CD8-positive, alpha-beta memory T cell (primary cell): ENCODE data around the gene SORCS2. TPM values are rescaled to one million over a fixed set of nuclear protein-coding genes. Genes with fewer than 3 reads are reported as not detected.

Experiments used
- CTCF ChIA-PET: fragments of 350-600 bp; sonication (Branson Sonifier 250); formaldehyde crosslinking; loops from one replicate; lab custom pipeline; 2021; ENCODE audit warnings: antibody characterized with exemption; lab: Charles Lee
- POLR2A ChIA-PET: fragments of 350-600 bp; sonication (Branson Sonifier 250); formaldehyde crosslinking; loops from one replicate; lab custom pipeline; 2021; ENCODE audit warnings: antibody characterized with exemption; lab: Charles Lee
- DNase-seq, 5 donors: peaks; one replicate each; pipeline versions ENCODE4 v3.0.0 to v3.0.0-alpha.2; 2020 to 2022; ENCODE audit warnings: mixed read lengths in 1 of 5
- H3K27ac ChIP-seq: one replicate; pipeline ENCODE4 v1.7.0; 2013; ENCODE audit warnings: low read depth, mild to moderate bottlenecking, low read length, moderate library complexity
- H3K27me3 ChIP-seq: 2 replicates; pipeline ENCODE4 v1.7.0; 2013; ENCODE audit warnings: low read length, mild to moderate bottlenecking; ENCODE audit not compliant: insufficient read depth, poor library complexity, severe bottlenecking
- H3K36me3 ChIP-seq: 2 replicates; pipeline ENCODE4 v1.7.0; 2013; ENCODE audit warnings: mild to moderate bottlenecking, low read length, moderate library complexity; ENCODE audit not compliant: insufficient read depth
- H3K4me1 ChIP-seq: 2 replicates; pipeline ENCODE4 v1.7.0; 2013; ENCODE audit warnings: mild to moderate bottlenecking, low read length, moderate library complexity; ENCODE audit not compliant: insufficient read depth
- H3K4me3 ChIP-seq: 2 replicates; pipeline ENCODE4 v1.7.0; 2013; ENCODE audit warnings: mild to moderate bottlenecking, low read length
- H3K9me3 ChIP-seq: 2 replicates; pipeline ENCODE4 v1.7.0; 2013; ENCODE audit warnings: mild to moderate bottlenecking, low read length
- H3K27ac Mint-ChIP-seq, 8 donors: one replicate each; pipeline ENCODE4 v1.8.0; 2020 to 2021; ENCODE audit warnings: mixed read lengths in 8 of 8, mild to moderate bottlenecking in 6 of 8, inconsistent platforms in 3 of 8, moderate library complexity in 3 of 8
- H3K27me3 Mint-ChIP-seq, 2 donors: one replicate each; pipeline ENCODE4 v1.8.0; 2020 to 2021; ENCODE audit warnings: mixed read lengths in 2 of 2, mild to moderate bottlenecking in 1 of 2, moderate library complexity in 1 of 2
- H3K36me3 Mint-ChIP-seq, 3 donors: one replicate each; pipeline ENCODE4 v1.8.0; 2020 to 2021; ENCODE audit warnings: mixed read lengths in 3 of 3, inconsistent platforms in 1 of 3, mild to moderate bottlenecking in 1 of 3
- H3K4me1 Mint-ChIP-seq, 3 donors: one replicate each; pipeline ENCODE4 v1.8.0; 2020 to 2021; ENCODE audit warnings: mixed read lengths in 3 of 3, inconsistent platforms in 1 of 3, mild to moderate bottlenecking in 1 of 3
- H3K4me3 Mint-ChIP-seq, 7 donors: one replicate each; pipeline ENCODE4 v1.8.0; 2020 to 2021; ENCODE audit warnings: mixed read lengths in 7 of 7, mild to moderate bottlenecking in 6 of 7, moderate library complexity in 4 of 7, inconsistent platforms in 2 of 7
- H3K9me3 Mint-ChIP-seq, 5 donors: one replicate each; pipeline ENCODE4 v1.8.0; 2020 to 2022; ENCODE audit warnings: mixed read lengths in 5 of 5, mild to moderate bottlenecking in 3 of 5, moderate library complexity in 2 of 5, inconsistent platforms in 1 of 5
- polyA plus RNA-seq: library from polyadenylated mRNA; unstranded; fragments of 300-500 nt; fragmentation: Illumina TruSeq; gene quantifications from one replicate; pipeline ENCODE4 v1.2.3, GENCODE V29; 2021
- total RNA-seq, 2 experiments: library from RNA; stranded (reverse); gene quantifications; one replicate each; pipeline ENCODE4 v1.2.3, GENCODE V29; 2021

SORCS2 gene
- total and polyA plus RNA-seq, 3 experiments from 2014 or later = not detected

DNA sequence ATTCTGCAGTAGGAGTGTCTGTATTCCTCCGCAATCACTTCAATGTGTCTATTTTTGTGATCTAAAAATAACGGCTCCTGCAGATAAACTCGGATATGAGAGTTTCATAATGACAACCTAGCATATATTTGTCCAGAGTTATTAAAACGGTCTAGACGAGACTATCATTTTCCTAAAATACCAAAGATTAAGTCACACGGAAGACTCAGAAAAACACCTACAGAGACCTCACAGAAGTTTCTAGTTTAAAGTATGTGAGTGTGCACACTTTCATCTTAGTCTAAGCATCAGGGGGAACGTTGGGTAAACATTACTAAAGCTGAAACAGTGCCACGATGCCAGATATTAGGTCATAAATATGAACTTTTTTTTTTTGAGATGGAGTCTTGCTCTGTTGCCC is 590.4 kb downstream of the SORCS2 start:
- Mint-ChIP-seq H3K9me3 (no peaks in the 10 kb centered on the region), H3K4me1 (peaks cover 12 to 32% (median 28%) of the 10 kb centered on the region in 3 donors), H3K4me3 (no peak overlapping the region), H3K27me3 (no peaks in the 10 kb centered on the region), H3K36me3 (peaks cover 0 to 56% (median 8%) of the 10 kb centered on the region in 3 donors), H3K27ac (peak overlapping the region in 2 of 8 donors; percentile 29 to 42)
- Histone ChIP-seq H3K27me3 (no peaks in the 10 kb centered on the region), H3K27ac (no peak overlapping the region), H3K4me3 (no peak overlapping the region), H3K4me1 (peaks cover 16% of the 10 kb centered on the region), H3K9me3 (no peaks in the 10 kb centered on the region), H3K36me3 (no peaks in the 10 kb centered on the region)
- CTCF ChIA-PET = interaction anchor here (1.7 kb wide), 1 partner anchor 11 kb away, joined by 5 read pairs; no protein-coding TSS in a partner anchor
- no peak for DNase-seq
- POLR2A ChIA-PET = no interaction called here

DNA sequence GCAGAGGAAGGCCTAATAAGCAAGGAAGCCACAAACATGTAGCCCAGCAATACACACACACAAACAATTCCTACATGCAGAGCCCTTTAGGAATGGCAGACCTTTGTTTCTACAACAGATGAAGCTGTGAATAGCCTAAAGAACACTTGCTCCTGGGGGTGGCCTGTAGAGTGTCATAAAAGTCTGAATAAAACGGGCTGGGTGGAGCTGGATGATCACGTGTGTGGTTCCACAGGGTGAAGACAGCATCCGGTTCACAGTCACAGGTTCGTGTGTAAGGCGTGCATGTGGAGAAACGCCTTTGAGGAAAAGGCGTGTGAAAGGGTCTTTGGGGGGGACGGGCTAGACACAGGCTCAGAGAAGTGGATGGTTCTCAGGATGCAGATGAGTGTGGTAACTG is 591.2 kb downstream of the SORCS2 start:
- Histone ChIP-seq H3K27me3 (no peaks in the 10 kb centered on the region), H3K9me3 (no peaks in the 10 kb centered on the region), H3K4me3 (no peak overlapping the region), H3K27ac (no peak overlapping the region), H3K36me3 (no peaks in the 10 kb centered on the region), H3K4me1 (peaks cover 16% of the 10 kb centered on the region)
- Mint-ChIP-seq H3K36me3 (peaks cover 0 to 48% (median 8%) of the 10 kb centered on the region in 3 donors), H3K4me3 (no peak overlapping the region), H3K27ac (peak overlapping the region in 2 of 8 donors; percentile 78 to 95), H3K4me1 (peaks cover 10 to 32% (median 28%) of the 10 kb centered on the region in 3 donors), H3K9me3 (no peaks in the 10 kb centered on the region), H3K27me3 (no peaks in the 10 kb centered on the region)
- ChIA-PET POLR2A (no interaction called here), CTCF (interaction anchor here (1.7 kb wide), 1 partner anchor 11 kb away, joined by 5 read pairs; no protein-coding TSS in a partner anchor)
- DNase-seq = no peak

DNA sequence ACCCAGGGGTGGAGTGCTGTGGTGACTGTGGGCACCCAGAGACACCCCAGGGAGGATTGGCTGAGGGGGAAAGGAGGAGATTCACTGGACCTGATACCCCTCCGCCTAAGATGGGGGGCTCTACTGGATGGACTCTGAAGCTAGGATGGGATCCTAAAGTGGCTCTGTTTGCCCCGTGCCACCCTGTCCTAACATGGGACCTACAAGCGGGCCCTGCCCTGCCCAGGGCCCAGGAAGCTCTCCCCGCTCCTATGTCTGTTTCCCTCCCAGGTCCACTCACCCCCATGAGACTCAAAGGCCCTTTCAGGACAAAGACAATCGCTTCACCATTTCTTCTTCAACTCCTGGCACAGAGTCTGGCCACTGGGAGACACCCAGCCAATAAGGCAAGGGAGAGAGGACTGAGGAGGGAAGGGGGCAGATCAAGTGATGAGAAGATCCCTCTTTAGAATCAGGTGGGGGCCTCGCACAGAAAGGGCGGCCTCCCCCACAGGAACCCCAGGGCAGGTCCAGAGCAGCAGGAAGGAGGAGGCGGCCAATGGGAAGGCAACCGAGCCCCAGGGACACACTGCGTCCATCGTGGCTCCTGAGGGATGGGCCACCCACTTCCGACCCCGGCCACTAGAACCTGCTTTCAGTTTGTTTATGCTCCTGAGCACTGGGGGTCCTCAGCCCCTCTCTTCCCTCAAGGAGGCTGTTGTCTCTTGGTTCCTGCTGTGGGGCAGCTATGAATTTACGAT is 592.0 kb downstream of the SORCS2 start:
- no peaks in the 10 kb centered on the region for H3K27me3 Mint-ChIP-seq
- no peak overlapping the region for H3K27ac ChIP-seq
- peaks cover 16% of the 10 kb centered on the region for H3K4me1 ChIP-seq
- no peaks in the 10 kb centered on the region for H3K9me3 Mint-ChIP-seq
- H3K27ac Mint-ChIP-seq = peak overlapping the region in 1 of 8 donors; percentile 29
- H3K27me3 ChIP-seq = no peaks in the 10 kb centered on the region
- H3K36me3 Mint-ChIP-seq = peaks cover 0 to 44% (median 8%) of the 10 kb centered on the region in 3 donors
- no peak overlapping the region for H3K4me3 ChIP-seq
- ChIA-PET CTCF (interaction anchor here (1.2 to 1.7 kb wide), 2 partner anchors 12 to 21 kb away, joined by 3 to 5 read pairs; no protein-coding TSS in a partner anchor), POLR2A (no interaction called here)
- peaks cover 8 to 28% (median 27%) of the 10 kb centered on the region in 3 donors for H3K4me1 Mint-ChIP-seq
- DNase-seq = no peak
- no peaks in the 10 kb centered on the region for H3K36me3 ChIP-seq
- H3K4me3 Mint-ChIP-seq = no peak overlapping the region
- H3K9me3 ChIP-seq = no peaks in the 10 kb centered on the region

DNA sequence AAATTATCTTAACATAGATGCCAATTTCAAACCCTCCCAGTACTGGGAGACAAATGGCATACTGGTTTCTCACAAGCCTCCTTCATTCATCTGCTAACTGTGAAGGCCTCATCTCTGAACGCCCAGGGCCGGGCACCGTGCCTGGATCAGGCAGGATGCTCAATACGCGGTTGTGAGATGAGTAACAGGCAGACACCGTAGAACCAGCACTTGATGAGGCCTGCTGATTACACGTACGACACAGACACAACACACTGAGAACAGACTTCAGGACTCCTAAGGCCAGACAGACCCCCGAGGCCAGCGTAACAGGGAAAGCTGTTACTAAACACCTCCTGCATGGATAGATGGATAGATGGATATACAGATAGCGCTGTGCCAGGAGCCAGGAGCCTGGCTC is 592.7 kb downstream of the SORCS2 start:
- Histone ChIP-seq H3K36me3 (no peaks in the 10 kb centered on the region), H3K4me1 (peaks cover 16% of the 10 kb centered on the region), H3K4me3 (no peak overlapping the region), H3K27me3 (no peaks in the 10 kb centered on the region), H3K9me3 (no peaks in the 10 kb centered on the region), H3K27ac (no peak overlapping the region)
- no peaks in the 10 kb centered on the region for H3K9me3 Mint-ChIP-seq
- ChIA-PET CTCF (interaction anchor here (1.2 kb wide), 1 partner anchor 20 kb away, joined by 3 read pairs; no protein-coding TSS in a partner anchor), POLR2A (no interaction called here)
- peaks cover 8 to 28% (median 27%) of the 10 kb centered on the region in 3 donors for H3K4me1 Mint-ChIP-seq
- no peak overlapping the region for H3K27ac Mint-ChIP-seq
- no peaks in the 10 kb centered on the region for H3K27me3 Mint-ChIP-seq
- DNase-seq = no peak
- H3K36me3 Mint-ChIP-seq = peaks cover 0 to 41% (median 8%) of the 10 kb centered on the region in 3 donors
- no peak overlapping the region for H3K4me3 Mint-ChIP-seq

DNA sequence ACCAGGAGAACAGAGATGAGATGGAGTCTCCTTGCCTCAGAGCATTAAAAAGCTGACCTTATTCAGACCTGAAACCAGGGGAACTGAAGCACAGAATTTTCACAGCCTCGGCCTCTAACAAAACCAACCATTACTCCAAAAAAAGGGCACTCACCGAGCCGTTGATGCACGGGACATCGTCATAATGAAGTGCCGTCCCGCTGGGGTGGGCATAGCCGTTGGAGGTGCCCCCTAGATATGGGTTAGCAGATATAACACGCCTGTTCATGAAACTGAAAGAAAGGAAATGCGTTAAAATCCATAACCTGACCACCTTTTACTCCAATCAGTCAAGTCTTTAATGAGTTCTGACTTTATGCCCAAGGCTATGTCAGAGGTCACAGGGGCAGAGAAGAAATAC is 593.7 kb downstream of the SORCS2 start:
- CTCF ChIA-PET = no interaction called here
- H3K4me3 Mint-ChIP-seq = no peak overlapping the region

DNA sequence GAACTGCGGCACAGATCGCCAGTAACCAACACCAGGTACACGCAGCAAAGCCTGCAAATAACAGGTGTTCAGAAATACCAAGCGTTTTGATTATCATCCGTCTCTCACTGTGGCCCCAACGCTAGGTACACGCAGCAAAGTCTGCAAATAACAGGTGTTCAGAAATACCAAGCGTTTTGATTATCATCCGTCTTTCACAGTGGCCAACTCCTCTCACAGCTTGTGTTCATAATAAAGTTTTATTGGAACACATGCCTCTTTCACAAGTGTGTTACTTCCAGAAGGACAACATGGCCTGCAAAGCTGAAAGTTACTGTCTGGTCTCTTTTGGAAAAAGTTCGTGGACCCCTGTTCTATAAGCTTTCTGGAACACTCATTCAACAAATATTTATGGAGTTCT is 594.2 kb downstream of the SORCS2 start:
- POLR2A ChIA-PET = no interaction called here
- H3K4me3 ChIP-seq = no peak overlapping the region
- H3K4me3 Mint-ChIP-seq = no peak overlapping the region

More for the DNA sequence above, 593.7 kb downstream of the SORCS2 start:
- Mint-ChIP-seq H3K4me1 (peaks cover 8 to 24% (median 24%) of the 10 kb centered on the region in 3 donors), H3K27me3 (no peaks in the 10 kb centered on the region), H3K9me3 (no peaks in the 10 kb centered on the region), H3K36me3 (peaks cover 0 to 37% (median 7%) of the 10 kb centered on the region in 3 donors), H3K27ac (peak overlapping the region in 2 of 8 donors; percentile 47 to 68)
- POLR2A ChIA-PET = no interaction called here
- peaks cover 16% of the 10 kb centered on the region for H3K4me1 ChIP-seq
- no peaks in the 10 kb centered on the region for H3K27me3 ChIP-seq
- H3K4me3 ChIP-seq = no peak overlapping the region
- no peaks in the 10 kb centered on the region for H3K36me3 ChIP-seq
- H3K27ac ChIP-seq = no peak overlapping the region
- DNase-seq = no peak
- H3K9me3 ChIP-seq = no peaks in the 10 kb centered on the region

DNA sequence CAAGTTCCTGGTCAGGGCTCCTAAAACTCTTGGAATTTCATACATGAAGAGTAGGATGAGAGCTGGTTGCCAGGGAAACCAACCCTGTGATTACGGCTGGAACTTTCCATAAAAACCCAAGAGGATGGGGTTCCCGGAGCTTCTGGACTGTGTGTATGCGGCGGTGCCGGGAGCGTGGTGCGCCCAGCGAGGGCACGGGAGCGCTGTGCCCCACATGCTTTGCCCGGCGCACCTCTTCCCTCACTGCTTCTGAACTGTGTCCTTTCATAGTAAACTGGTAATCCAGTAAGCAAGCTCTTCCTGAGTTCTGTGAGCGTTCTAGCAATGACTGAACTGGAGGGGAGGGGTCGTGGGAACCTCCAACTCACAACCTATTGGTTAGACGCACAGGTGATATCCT is 594.7 kb downstream of the SORCS2 start:
- H3K27me3 Mint-ChIP-seq = no peaks in the 10 kb centered on the region
- H3K4me1 ChIP-seq = peaks cover 7% of the 10 kb centered on the region
- H3K36me3 Mint-ChIP-seq = peaks cover 0 to 40% (median 9%) of the 10 kb centered on the region in 3 donors
- no peak overlapping the region for H3K4me3 Mint-ChIP-seq
- peaks cover 0 to 14% (median 13%) of the 10 kb centered on the region in 3 donors for H3K4me1 Mint-ChIP-seq
- H3K36me3 ChIP-seq = no peaks in the 10 kb centered on the region
- POLR2A ChIA-PET = no interaction called here
- DNase-seq = no peak
- CTCF ChIA-PET = no interaction called here
- no peaks in the 10 kb centered on the region for H3K9me3 ChIP-seq
- H3K4me3 ChIP-seq = no peak overlapping the region
- no peaks in the 10 kb centered on the region for H3K9me3 Mint-ChIP-seq
- no peak overlapping the region for H3K27ac Mint-ChIP-seq
- no peak overlapping the region for H3K27ac ChIP-seq
- H3K27me3 ChIP-seq = no peaks in the 10 kb centered on the region

More for the DNA sequence above, 594.2 kb downstream of the SORCS2 start:
- CTCF ChIA-PET = no interaction called here
- no peaks in the 10 kb centered on the region for H3K9me3 ChIP-seq
- DNase-seq = no peak
- H3K36me3 ChIP-seq = no peaks in the 10 kb centered on the region
- no peaks in the 10 kb centered on the region for H3K27me3 Mint-ChIP-seq
- H3K36me3 Mint-ChIP-seq = peaks cover 0 to 38% (median 9%) of the 10 kb centered on the region in 3 donors
- no peaks in the 10 kb centered on the region for H3K27me3 ChIP-seq
- no peaks in the 10 kb centered on the region for H3K9me3 Mint-ChIP-seq
- H3K4me1 ChIP-seq = peaks cover 12% of the 10 kb centered on the region
- peaks cover 3 to 19% (median 19%) of the 10 kb centered on the region in 3 donors for H3K4me1 Mint-ChIP-seq
- no peak overlapping the region for H3K27ac ChIP-seq
- H3K27ac Mint-ChIP-seq = peak overlapping the region in 1 of 8 donors; percentile 47

DNA sequence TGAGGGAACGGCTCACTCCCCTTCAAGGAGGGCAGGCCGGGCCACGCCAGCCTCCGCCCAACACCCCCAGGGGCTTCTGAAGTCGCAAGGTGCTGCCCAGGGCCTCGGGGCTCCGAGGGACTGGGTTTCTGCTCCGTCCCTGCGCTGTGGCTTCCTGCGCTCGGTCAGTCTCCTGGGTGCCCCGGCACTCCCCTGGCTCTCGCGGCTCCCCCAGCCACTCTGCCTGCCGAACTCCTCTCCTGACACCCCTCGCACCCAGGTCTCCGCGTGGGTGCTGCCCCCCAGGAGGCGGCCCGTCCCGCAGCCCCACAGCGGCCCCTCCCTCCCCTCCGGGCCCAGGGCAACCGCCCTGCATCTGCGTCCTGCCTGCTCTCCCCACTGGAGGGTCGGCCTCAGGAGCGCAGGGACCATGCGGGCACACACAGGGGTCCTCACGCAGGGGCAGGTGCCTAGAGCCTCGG is 595.4 kb downstream of the SORCS2 start:
- H3K4me1 Mint-ChIP-seq = peaks cover 0 to 7% (median 7%) of the 10 kb centered on the region in 3 donors
- H3K27me3 Mint-ChIP-seq = no peaks in the 10 kb centered on the region
- H3K9me3 Mint-ChIP-seq = no peaks in the 10 kb centered on the region
- H3K4me3 ChIP-seq = no peak overlapping the region
- ChIA-PET POLR2A (no interaction called here), CTCF (no interaction called here)
- H3K4me3 Mint-ChIP-seq = no peak overlapping the region
- no peaks in the 10 kb centered on the region for H3K9me3 ChIP-seq
- no peak overlapping the region for H3K27ac Mint-ChIP-seq
- H3K27me3 ChIP-seq = no peaks in the 10 kb centered on the region
- no peak for DNase-seq
- peaks cover 0 to 43% (median 9%) of the 10 kb centered on the region in 3 donors for H3K36me3 Mint-ChIP-seq
- H3K36me3 ChIP-seq = no peaks in the 10 kb centered on the region
- no peak overlapping the region for H3K27ac ChIP-seq
- H3K4me1 ChIP-seq = peaks cover under 1% of the 10 kb centered on the region
